GM12874 (cell line): Measurements from ENCODE around the gene UTP4.

Experiments
- CTCF ChIP-seq: IDR thresholded peaks from 2 replicates; pipeline ENCODE4 v1.5.1; 2011; ENCODE audit warnings: low read depth, mild to moderate bottlenecking, control low read depth, low read length, moderate library complexity; ENCODE audit not compliant: insufficient read depth

UTP4 gene

GRCh38 chr16:69132424-69133252 lies at the start of gene UTP4, which contains the start of gene CHTF8:
Gene UTP4, plus strand, starts transcription at chr16:69132649. Its CDS starts 811 bp downstream, at chr16:69133460.
Gene CHTF8, minus strand, starts transcription at chr16:69132588. Its CDS starts 11,130 bp downstream, at chr16:69121458.
- TF ChIP-seq CTCF, result no peak

GRCh38 chr16:69083306-69083941 lies 49.0 kb upstream of the UTP4 start:
- peak; percentile 25; the same call in 1 of the 2 replicates for TF ChIP-seq CTCF

GRCh38 chr16:69084289-69084688 lies 48.2 kb upstream of the UTP4 start:
- TF ChIP-seq CTCF, result no peak

- no peak for TF ChIP-seq CTCF
Observed at GRCh38 chr16:69085032-69085695, 47.3 kb upstream of the UTP4 start.

- TF ChIP-seq CTCF, result no peak
Observed at GRCh38 chr16:69087161-69087581, 45.3 kb upstream of the UTP4 start.

GRCh38 chr16:69088684-69089083 lies 43.8 kb upstream of the UTP4 start:
- TF ChIP-seq CTCF, result no peak

GRCh38 chr16:69089091-69089910 lies 43.1 kb upstream of the UTP4 start:
- TF ChIP-seq CTCF, result no peak
